Erythroblast (primary cell): ENCODE results near the gene ETV5.

Experiments
- GATA1 ChIP-seq: IDR thresholded peaks from 2 replicates; pipeline ENCODE4 v1.6.1; 2011; ENCODE audit warnings: low read depth, mild to moderate bottlenecking, control low read depth, low read length, moderate library complexity
- POLR2A ChIP-seq: IDR thresholded peaks from 2 replicates; pipeline ENCODE4 v1.6.1; 2011; ENCODE audit warnings: mild to moderate bottlenecking, low read length

DNA sequence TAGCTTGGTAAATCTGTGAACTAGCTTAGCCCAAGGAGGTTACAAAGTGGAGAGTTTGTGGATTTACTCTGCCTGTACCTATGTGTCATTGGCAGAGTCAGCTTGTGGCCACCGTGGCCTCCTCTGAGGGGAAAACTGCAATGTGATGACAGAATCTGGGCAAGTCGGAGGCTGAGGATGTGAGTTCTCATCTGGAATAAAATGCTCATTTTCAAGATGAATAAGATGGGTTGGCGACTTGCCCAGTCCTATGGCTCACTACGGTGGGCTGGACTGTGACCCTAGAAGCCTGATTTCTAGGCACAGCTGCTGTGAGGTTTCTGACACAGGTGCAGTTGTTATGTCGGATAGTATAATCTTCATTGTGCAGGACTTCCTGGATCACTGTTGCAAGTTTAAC, 83.7 kb downstream of the ETV5 start:
- no peak for TF ChIP-seq POLR2A
- no peak for TF ChIP-seq GATA1
